SK-N-SH (cell line): ENCODE measurements around the gene SAMD4A. TPM values are rescaled to one million over a fixed set of nuclear protein-coding genes. Genes with fewer than 3 reads are reported as not detected.

ENCODE experiments used
- CTCF ChIA-PET: fragments of 300-600, 350-600 bp; formaldehyde crosslinking; extraction: SDS; loops from one replicate; lab custom pipeline; 2021; lab: Yijun Ruan, JAX
- POLR2A ChIA-PET: fragments of 350-600 bp; sonication (Branson Sonifier 250); formaldehyde crosslinking; extraction: SDS; loops from one replicate; lab custom pipeline; 2020; ENCODE audit warnings: antibody characterized with exemption, inconsistent platforms; lab: Yijun Ruan, JAX
- DNase-seq: peaks from one replicate; pipeline ENCODE4 v3.0.0; 2012
- H2AFZ ChIP-seq: fragments of 200-600 bp; sonication (generic); 2 replicates; pipeline ENCODE4 v1.8.1; 2016; ENCODE audit warnings: antibody characterized with exemption, mild to moderate bottlenecking, low read depth
- H3F3A ChIP-seq: fragments of 200-600 bp; sonication (generic); replicated peaks from 2 replicates; pipeline ENCODE3; 2016; ENCODE audit warnings: antibody characterized with exemption, mild to moderate bottlenecking; ENCODE audit not compliant: insufficient read depth
- H3K27ac ChIP-seq, 2 experiments: fragments of 200-500 bp in 1 of 2; fragments of 200-600 bp in 1 of 2; sonication (Bioruptor generic) in 1 of 2; sonication (generic), shearing (Covaris generic) in 1 of 2; 2 replicates each; pipeline versions ENCODE4 v1.5.1 to v1.6.1; 2014 to 2016; ENCODE audit warnings: low read depth in 2 of 2, inconsistent platforms in 1 of 2, low read length in 1 of 2, mild to moderate bottlenecking in 1 of 2, mixed read lengths in 1 of 2
- H3K27me3 ChIP-seq: fragments of 200-600 bp; sonication (generic), shearing (Covaris generic); 2 replicates; pipeline ENCODE4 v1.6.1; 2016; ENCODE audit warnings: mixed run types; ENCODE audit not compliant: insufficient read depth
- H3K36me3 ChIP-seq, 2 experiments: fragments of 200-500 bp in 1 of 2; fragments of 200-600 bp in 1 of 2; sonication (Bioruptor generic) in 1 of 2; sonication (generic) in 1 of 2; replicated peaks in 1 of 2; 2 replicates each; pipeline versions ENCODE3 to v1.5.1; 2014 to 2016; ENCODE audit warnings: low read length in 1 of 2, mild to moderate bottlenecking in 1 of 2; ENCODE audit not compliant: insufficient read depth in 2 of 2, control insufficient read depth in 1 of 2
- H3K4me1 ChIP-seq, 2 experiments: fragments of 200-500 bp in 1 of 2; fragments of 200-600 bp in 1 of 2; sonication (Bioruptor generic) in 1 of 2; sonication (generic), shearing (Covaris generic) in 1 of 2; 2 replicates each; pipeline versions ENCODE4 v1.5.1 to v1.6.1; 2014 to 2016; ENCODE audit warnings: low read depth in 1 of 2, low read length in 1 of 2, mixed run types in 1 of 2; ENCODE audit not compliant: insufficient read depth in 2 of 2, control insufficient read depth in 1 of 2
- H3K4me2 ChIP-seq: fragments of 200-600 bp; sonication (generic), shearing (Covaris generic); 2 replicates; pipeline ENCODE4 v1.6.1; 2017; ENCODE audit warnings: mixed run types
- H3K4me3 ChIP-seq, 2 experiments: fragments of 200-500 bp in 1 of 2; fragments of 200-600 bp in 1 of 2; sonication (Bioruptor generic) in 1 of 2; sonication (generic), shearing (Covaris generic) in 1 of 2; 2 replicates each; pipeline versions ENCODE4 v1.5.1 to v1.8.1; 2014 to 2016; ENCODE audit warnings: low read depth in 2 of 2, inconsistent platforms in 1 of 2, low read length in 1 of 2, mild to moderate bottlenecking in 1 of 2, mixed read lengths in 1 of 2, moderate library complexity in 1 of 2
- H3K79me2 ChIP-seq: fragments of 200-600 bp; sonication (generic); 2 replicates; pipeline ENCODE4 v1.8.1; 2017; ENCODE audit warnings: mild to moderate bottlenecking; ENCODE audit not compliant: insufficient read depth
- H3K9ac ChIP-seq: fragments of 200-600 bp; sonication (generic); 2 replicates; pipeline ENCODE4 v1.6.1; 2017; ENCODE audit warnings: mixed run types
- H3K9me2 ChIP-seq: fragments of 200-600 bp; sonication (generic); 2 replicates; pipeline ENCODE4 v1.6.1; 2017; ENCODE audit warnings: mixed run types
- H3K9me3 ChIP-seq: fragments of 200-600 bp; sonication (generic); 2 replicates; pipeline ENCODE4 v1.6.1; 2017; ENCODE audit warnings: mixed run types, mild to moderate bottlenecking, moderate library complexity
- H4K20me1 ChIP-seq: fragments of 200-600 bp; sonication (generic); 2 replicates; pipeline ENCODE4 v1.6.1; 2017; ENCODE audit warnings: mild to moderate bottlenecking, mixed run types; ENCODE audit not compliant: insufficient read depth
- ELF1 ChIP-seq: IDR thresholded peaks from 2 replicates; pipeline ENCODE4 v1.4.0; 2012
- FOXJ3 ChIP-seq: sonication (generic); formaldehyde crosslinking; IDR thresholded peaks from 2 replicates; pipeline ENCODE4 v1.5.1; 2020; ENCODE audit warnings: mild to moderate bottlenecking, missing genetic modification reagents
- FOXM1 ChIP-seq: IDR thresholded peaks from 2 replicates; pipeline ENCODE4 v1.4.0; 2012; ENCODE audit warnings: low read depth, mild to moderate bottlenecking
- GABPA ChIP-seq: IDR thresholded peaks from 2 replicates; pipeline ENCODE4 v1.4.0; 2012; ENCODE audit warnings: low read depth, mild to moderate bottlenecking
- GATA2 ChIP-seq: sonication (generic); formaldehyde crosslinking; IDR thresholded peaks from 2 replicates; pipeline ENCODE4 v1.5.0; 2020; ENCODE audit warnings: mild to moderate bottlenecking, missing genetic modification reagents
- JUND ChIP-seq: IDR thresholded peaks from 2 replicates; pipeline ENCODE4 v1.4.0; 2012
- MEF2A ChIP-seq: IDR thresholded peaks from 2 replicates; pipeline ENCODE4 v1.4.0; 2012; ENCODE audit warnings: low read depth, borderline replicate concordance
- POLR2AphosphoS5 ChIP-seq: IDR thresholded peaks from 2 replicates; pipeline ENCODE4 v1.6.1; 2012; ENCODE audit warnings: low read depth, low read length
- RAD21 ChIP-seq: IDR thresholded peaks from 2 replicates; pipeline ENCODE4 v1.6.1; 2012; ENCODE audit warnings: mild to moderate bottlenecking, low read length
- RCOR1 ChIP-seq: fragments of 150-350 bp; IDR thresholded peaks from 2 replicates; pipeline ENCODE4 v1.6.1; 2017; ENCODE audit warnings: antibody characterized with exemption, low read length
- SMC3 ChIP-seq: IDR thresholded peaks from 2 replicates; pipeline ENCODE4 v1.6.1; 2012; ENCODE audit warnings: low read depth, low read length, improper control_type of control experiment
- TAF1 ChIP-seq: IDR thresholded peaks from 2 replicates; pipeline ENCODE4 v1.6.1; 2012; ENCODE audit warnings: low read depth, mild to moderate bottlenecking, low read length, moderate library complexity, borderline replicate concordance
- TEAD4 ChIP-seq: IDR thresholded peaks from 2 replicates; pipeline ENCODE4 v1.4.0; 2012; ENCODE audit warnings: mild to moderate bottlenecking, borderline replicate concordance; ENCODE audit not compliant: insufficient read depth
- WGBS: methylation state at CpG from one replicate; pipeline ENCODE4 v1.1.6; 2017; ENCODE audit warnings: low lambda C conversion rate; 5-methylcytosine and 5-hydroxymethylcytosine counted together
- polyA plus RNA-seq, 3 experiments: library from polyadenylated mRNA; depleted of rRNA; stranded (reverse); fragments of >200 nt; gene quantifications; 2 replicates each; pipeline ENCODE4 v1.2.3, GENCODE V29; 2012
- TF ChIP-seq, protein P1 (sequence below): fragments of 150-350 bp; IDR thresholded peaks from 2 replicates; pipeline ENCODE4 v1.6.1; 2017; ENCODE audit warnings: antibody characterized with exemption, low read length, low read depth, borderline replicate concordance
- TF ChIP-seq, protein P2 (sequence below): IDR thresholded peaks from 2 replicates; pipeline ENCODE4 v1.4.0; 2012; ENCODE audit warnings: low read depth, borderline replicate concordance
- TF ChIP-seq, protein P3 (sequence below): fragments of 150-350 bp; IDR thresholded peaks from 2 replicates; pipeline ENCODE4 v1.6.1; 2016; ENCODE audit warnings: mild to moderate bottlenecking, low read depth, low read length
- TF ChIP-seq, protein P4 (sequence below): IDR thresholded peaks from 2 replicates; pipeline ENCODE4 v1.4.0; 2012; ENCODE audit warnings: low read depth
- TF ChIP-seq, protein P5 (sequence below): IDR thresholded peaks from 2 replicates; pipeline ENCODE4 v1.6.1; 2012; ENCODE audit warnings: mild to moderate bottlenecking, low read depth, low read length, moderate library complexity
- TF ChIP-seq, protein P6 (sequence below): fragments of 200-600 bp; sonication (generic); IDR thresholded peaks from 2 replicates; pipeline ENCODE4 v1.6.1; 2017; ENCODE audit warnings: antibody characterized with exemption, mild to moderate bottlenecking, moderate library complexity
- TF ChIP-seq, protein P7 (sequence below): IDR thresholded peaks from 2 replicates; pipeline ENCODE4; 2012

Gene SAMD4A
- polyA plus RNA-seq, 1 of the 3 experiments (the other 2 are of a cell fraction): 5.0 TPM

DNA sequence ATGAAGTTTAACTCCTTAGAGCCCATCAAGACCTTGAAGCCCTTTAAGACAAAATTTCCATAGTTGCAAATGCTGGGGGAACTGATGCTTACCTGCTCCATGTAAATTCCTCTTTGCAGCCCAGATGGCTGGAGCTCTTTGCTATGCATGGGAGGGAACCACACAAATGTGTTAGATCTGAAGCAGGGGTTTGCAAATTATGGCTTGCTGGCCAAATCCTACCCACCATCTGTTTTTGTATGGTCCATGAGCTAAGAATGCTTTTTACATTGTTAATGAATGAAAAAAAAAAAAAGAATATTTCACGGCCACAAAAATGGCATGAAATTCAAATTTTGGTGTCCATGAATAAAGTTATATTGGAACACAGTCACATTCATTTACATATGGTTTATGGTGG is 261.1 kb downstream of the SAMD4A start (continued):
- TF ChIP-seq RAD21: no peak

DNA sequence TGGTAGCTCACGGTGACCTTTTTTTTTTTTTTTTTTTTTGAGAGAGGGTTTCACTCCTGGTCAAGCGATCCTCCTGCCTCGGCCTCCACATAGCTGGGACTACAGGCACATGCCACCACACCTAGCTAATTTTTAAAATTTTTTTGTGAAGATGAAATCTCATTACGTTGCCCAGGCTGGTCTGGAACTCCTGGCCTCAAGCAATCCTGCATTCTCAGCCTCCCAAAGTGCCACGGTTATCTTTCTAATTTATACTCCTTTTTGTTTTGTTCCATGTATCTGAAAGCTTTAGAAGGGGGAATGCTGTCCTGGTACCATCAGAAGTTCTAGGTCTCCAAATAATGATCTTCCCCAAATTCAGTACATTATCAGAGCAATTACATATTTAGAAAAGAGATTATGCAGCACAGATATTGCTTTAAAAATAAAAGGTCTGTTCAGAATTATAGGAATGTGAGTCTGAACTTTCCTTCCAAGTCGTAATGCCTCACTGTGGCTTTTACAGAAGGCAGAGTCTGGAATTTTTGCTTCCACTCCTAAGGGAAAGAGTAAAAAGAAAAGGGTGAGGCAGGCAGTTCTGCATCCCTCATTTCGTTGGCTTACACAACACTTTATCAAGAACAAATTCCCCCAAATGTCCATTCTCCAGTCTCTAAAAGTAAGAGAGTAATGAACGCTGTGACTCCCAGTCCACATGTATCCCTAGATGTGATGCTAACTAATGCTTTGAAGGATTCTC is 262.7 kb downstream of the SAMD4A start:
- Histone ChIP-seq H3F3A (no peaks in the 10 kb centered on the region), H3K9me3 (no peaks in the 10 kb centered on the region), H3K4me1 (no peaks in the 10 kb centered on the region), H3K27me3 (0 out of 2 replicates have a peak, but pooled peaks cover 5% of the 10 kb centered on the region), H3K79me2 (no peaks in the 10 kb centered on the region), H3K9ac (no peak overlapping the region), H4K20me1 (no peaks in the 10 kb centered on the region), H3K4me3 (no peak overlapping the region), H2AFZ (no peak overlapping the region), H3K27ac (peak overlapping the region in 1 of 2 experiments; percentile 13; a peak in 2 of 4 replicates), H3K4me2 (no peak overlapping the region), H3K36me3 (no peaks in the 10 kb centered on the region), H3K9me2 (no peaks in the 10 kb centered on the region)
- POLR2A ChIA-PET: no interaction called here
- WGBS: 65% methylated on average over 8 of the region's 8 CpGs
- DNase-seq: no peak
- CTCF ChIA-PET: interaction anchor here (1.0 kb wide), 1 partner anchor 266 kb away, joined by 3 read pairs; no protein-coding TSS in a partner anchor
- no peak for TF ChIP-seq MEF2A
- TF ChIP-seq, protein P1, sequence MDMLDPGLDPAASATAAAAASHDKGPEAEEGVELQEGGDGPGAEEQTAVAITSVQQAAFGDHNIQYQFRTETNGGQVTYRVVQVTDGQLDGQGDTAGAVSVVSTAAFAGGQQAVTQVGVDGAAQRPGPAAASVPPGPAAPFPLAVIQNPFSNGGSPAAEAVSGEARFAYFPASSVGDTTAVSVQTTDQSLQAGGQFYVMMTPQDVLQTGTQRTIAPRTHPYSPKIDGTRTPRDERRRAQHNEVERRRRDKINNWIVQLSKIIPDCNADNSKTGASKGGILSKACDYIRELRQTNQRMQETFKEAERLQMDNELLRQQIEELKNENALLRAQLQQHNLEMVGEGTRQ: no peak
- no peak for TF ChIP-seq TEAD4
- TF ChIP-seq, protein P2, sequence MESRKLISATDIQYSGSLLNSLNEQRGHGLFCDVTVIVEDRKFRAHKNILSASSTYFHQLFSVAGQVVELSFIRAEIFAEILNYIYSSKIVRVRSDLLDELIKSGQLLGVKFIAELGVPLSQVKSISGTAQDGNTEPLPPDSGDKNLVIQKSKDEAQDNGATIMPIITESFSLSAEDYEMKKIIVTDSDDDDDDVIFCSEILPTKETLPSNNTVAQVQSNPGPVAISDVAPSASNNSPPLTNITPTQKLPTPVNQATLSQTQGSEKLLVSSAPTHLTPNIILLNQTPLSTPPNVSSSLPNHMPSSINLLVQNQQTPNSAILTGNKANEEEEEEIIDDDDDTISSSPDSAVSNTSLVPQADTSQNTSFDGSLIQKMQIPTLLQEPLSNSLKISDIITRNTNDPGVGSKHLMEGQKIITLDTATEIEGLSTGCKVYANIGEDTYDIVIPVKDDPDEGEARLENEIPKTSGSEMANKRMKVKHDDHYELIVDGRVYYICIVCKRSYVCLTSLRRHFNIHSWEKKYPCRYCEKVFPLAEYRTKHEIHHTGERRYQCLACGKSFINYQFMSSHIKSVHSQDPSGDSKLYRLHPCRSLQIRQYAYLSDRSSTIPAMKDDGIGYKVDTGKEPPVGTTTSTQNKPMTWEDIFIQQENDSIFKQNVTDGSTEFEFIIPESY: no peak
- no peak for TF ChIP-seq POLR2AphosphoS5
- no peak for TF ChIP-seq FOXM1
- no peak for TF ChIP-seq JUND
- TF ChIP-seq, protein P3, sequence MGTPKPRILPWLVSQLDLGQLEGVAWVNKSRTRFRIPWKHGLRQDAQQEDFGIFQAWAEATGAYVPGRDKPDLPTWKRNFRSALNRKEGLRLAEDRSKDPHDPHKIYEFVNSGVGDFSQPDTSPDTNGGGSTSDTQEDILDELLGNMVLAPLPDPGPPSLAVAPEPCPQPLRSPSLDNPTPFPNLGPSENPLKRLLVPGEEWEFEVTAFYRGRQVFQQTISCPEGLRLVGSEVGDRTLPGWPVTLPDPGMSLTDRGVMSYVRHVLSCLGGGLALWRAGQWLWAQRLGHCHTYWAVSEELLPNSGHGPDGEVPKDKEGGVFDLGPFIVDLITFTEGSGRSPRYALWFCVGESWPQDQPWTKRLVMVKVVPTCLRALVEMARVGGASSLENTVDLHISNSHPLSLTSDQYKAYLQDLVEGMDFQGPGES: no peak
- TF ChIP-seq GATA2 (CRISPR knock-in tag): no peak
- no peak for TF ChIP-seq SMC3
- TF ChIP-seq RAD21: no peak
- no peak for TF ChIP-seq FOXJ3 (CRISPR knock-in tag)
- TF ChIP-seq, protein P4, sequence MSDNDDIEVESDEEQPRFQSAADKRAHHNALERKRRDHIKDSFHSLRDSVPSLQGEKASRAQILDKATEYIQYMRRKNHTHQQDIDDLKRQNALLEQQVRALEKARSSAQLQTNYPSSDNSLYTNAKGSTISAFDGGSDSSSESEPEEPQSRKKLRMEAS: no peak
- TF ChIP-seq, protein P5, sequence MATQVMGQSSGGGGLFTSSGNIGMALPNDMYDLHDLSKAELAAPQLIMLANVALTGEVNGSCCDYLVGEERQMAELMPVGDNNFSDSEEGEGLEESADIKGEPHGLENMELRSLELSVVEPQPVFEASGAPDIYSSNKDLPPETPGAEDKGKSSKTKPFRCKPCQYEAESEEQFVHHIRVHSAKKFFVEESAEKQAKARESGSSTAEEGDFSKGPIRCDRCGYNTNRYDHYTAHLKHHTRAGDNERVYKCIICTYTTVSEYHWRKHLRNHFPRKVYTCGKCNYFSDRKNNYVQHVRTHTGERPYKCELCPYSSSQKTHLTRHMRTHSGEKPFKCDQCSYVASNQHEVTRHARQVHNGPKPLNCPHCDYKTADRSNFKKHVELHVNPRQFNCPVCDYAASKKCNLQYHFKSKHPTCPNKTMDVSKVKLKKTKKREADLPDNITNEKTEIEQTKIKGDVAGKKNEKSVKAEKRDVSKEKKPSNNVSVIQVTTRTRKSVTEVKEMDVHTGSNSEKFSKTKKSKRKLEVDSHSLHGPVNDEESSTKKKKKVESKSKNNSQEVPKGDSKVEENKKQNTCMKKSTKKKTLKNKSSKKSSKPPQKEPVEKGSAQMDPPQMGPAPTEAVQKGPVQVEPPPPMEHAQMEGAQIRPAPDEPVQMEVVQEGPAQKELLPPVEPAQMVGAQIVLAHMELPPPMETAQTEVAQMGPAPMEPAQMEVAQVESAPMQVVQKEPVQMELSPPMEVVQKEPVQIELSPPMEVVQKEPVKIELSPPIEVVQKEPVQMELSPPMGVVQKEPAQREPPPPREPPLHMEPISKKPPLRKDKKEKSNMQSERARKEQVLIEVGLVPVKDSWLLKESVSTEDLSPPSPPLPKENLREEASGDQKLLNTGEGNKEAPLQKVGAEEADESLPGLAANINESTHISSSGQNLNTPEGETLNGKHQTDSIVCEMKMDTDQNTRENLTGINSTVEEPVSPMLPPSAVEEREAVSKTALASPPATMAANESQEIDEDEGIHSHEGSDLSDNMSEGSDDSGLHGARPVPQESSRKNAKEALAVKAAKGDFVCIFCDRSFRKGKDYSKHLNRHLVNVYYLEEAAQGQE: no peak
- no peak for TF ChIP-seq ELF1
- no peak for TF ChIP-seq GABPA
- TF ChIP-seq, protein P6, sequence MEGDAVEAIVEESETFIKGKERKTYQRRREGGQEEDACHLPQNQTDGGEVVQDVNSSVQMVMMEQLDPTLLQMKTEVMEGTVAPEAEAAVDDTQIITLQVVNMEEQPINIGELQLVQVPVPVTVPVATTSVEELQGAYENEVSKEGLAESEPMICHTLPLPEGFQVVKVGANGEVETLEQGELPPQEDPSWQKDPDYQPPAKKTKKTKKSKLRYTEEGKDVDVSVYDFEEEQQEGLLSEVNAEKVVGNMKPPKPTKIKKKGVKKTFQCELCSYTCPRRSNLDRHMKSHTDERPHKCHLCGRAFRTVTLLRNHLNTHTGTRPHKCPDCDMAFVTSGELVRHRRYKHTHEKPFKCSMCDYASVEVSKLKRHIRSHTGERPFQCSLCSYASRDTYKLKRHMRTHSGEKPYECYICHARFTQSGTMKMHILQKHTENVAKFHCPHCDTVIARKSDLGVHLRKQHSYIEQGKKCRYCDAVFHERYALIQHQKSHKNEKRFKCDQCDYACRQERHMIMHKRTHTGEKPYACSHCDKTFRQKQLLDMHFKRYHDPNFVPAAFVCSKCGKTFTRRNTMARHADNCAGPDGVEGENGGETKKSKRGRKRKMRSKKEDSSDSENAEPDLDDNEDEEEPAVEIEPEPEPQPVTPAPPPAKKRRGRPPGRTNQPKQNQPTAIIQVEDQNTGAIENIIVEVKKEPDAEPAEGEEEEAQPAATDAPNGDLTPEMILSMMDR: no peak
- no peak for TF ChIP-seq TAF1
- TF ChIP-seq, protein P7, sequence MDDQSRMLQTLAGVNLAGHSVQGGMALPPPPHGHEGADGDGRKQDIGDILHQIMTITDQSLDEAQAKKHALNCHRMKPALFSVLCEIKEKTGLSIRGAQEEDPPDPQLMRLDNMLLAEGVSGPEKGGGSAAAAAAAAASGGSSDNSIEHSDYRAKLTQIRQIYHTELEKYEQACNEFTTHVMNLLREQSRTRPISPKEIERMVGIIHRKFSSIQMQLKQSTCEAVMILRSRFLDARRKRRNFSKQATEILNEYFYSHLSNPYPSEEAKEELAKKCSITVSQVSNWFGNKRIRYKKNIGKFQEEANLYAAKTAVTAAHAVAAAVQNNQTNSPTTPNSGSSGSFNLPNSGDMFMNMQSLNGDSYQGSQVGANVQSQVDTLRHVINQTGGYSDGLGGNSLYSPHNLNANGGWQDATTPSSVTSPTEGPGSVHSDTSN: no peak
- no peak for TF ChIP-seq RCOR1
